HepG2 (cell line): Measurements from ENCODE around the gene GRIN2C. TPM values are rescaled to one million over a fixed set of nuclear protein-coding genes. Genes with fewer than 3 reads are reported as not detected.

ENCODE experiments used
- ATAC-seq: fragments of 200-7000 bp; cut with Tn5 transposase; 3 replicates; pipeline ENCODE4 v1.9.1; 2020; ENCODE audit warnings: mild to moderate bottlenecking, moderate library complexity
- BruUV-seq: library from RNA; stranded (reverse); fragments of 400-500 nt; replicated peaks from 2 replicates; lab custom pipeline; 2021; lab: Mats Ljungman, UMichigan
- CTCF ChIA-PET: fragments of 300-600 bp; formaldehyde crosslinking; extraction: SDS; loops from one replicate; lab custom pipeline; 2021; ENCODE audit warnings: low total read pairs, inconsistent platforms, low intra/inter-chr PET ratio; lab: Yijun Ruan, JAX
- POLR2A ChIA-PET: fragments of 350-600 bp; sonication (Branson Sonifier 250); formaldehyde crosslinking; loops from one replicate; lab custom pipeline; 2020; ENCODE audit warnings: antibody characterized with exemption, inconsistent platforms; lab: Yijun Ruan, JAX
- DNase-seq: peaks from one replicate; pipeline ENCODE4 v3.0.0-alpha.2; 2015; ENCODE audit warnings: low spot score
- FAIRE-seq: peaks from 3 replicates; lab custom pipeline; 2011; peaks lifted over from hg19 to GRCh38; lab: Jason Lieb, UNC
- H2AFZ ChIP-seq: one replicate; pipeline ENCODE4 v1.6.1; 2011; ENCODE audit warnings: low read length, inconsistent platforms
- H3K27ac ChIP-seq: fragments of 300-600 bp; 3 replicates; pipeline ENCODE4 v1.8.0; 2011; ENCODE audit warnings: mixed run types, mild to moderate bottlenecking, mixed read lengths, low read length, inconsistent platforms; ENCODE audit not compliant: insufficient read depth; ENCODE audit errors: extremely low read length
- H3K27me3 ChIP-seq, 2 experiments: fragments of 200-600 bp in 1 of 2; 2 replicates in 1 of 2; 3 replicates in 1 of 2; pipeline versions ENCODE4 v1.6.0 to v1.8.0; 2011; ENCODE audit warnings: low read length in 2 of 2, mild to moderate bottlenecking in 2 of 2, moderate library complexity in 2 of 2, inconsistent platforms in 1 of 2; ENCODE audit not compliant: insufficient read depth in 2 of 2, control insufficient read depth in 1 of 2
- H3K36me3 ChIP-seq, 2 experiments: fragments of 200-600 bp in 1 of 2; replicated peaks in 1 of 2; 2 replicates in 1 of 2; 3 replicates in 1 of 2; pipeline versions ENCODE4 v1.5.1 to v1.8.0; 2011; ENCODE audit warnings: low read length in 2 of 2, inconsistent platforms in 1 of 2; ENCODE audit not compliant: insufficient read depth in 2 of 2, control insufficient read depth in 1 of 2
- H3K4me1 ChIP-seq: 2 replicates; pipeline ENCODE4 v1.5.1; 2012; ENCODE audit warnings: low read length, inconsistent platforms; ENCODE audit not compliant: insufficient read depth
- H3K4me2 ChIP-seq: 2 replicates; pipeline ENCODE4 v1.6.0; 2011; ENCODE audit warnings: low read depth, low read length, inconsistent platforms
- H3K4me3 ChIP-seq, 3 experiments: fragments of 200-600 bp in 1 of 3; sonication (generic), shearing (Covaris generic) in 1 of 3; replicated peaks in 1 of 3; 2 replicates each; pipeline ENCODE4 v1.5.1; 2011 to 2016; ENCODE audit warnings: low read length in 3 of 3, inconsistent platforms in 2 of 3, low read depth in 2 of 3, mild to moderate bottlenecking in 2 of 3, control low read depth in 1 of 3, mixed read lengths in 1 of 3; ENCODE audit not compliant: insufficient read depth in 1 of 3
- H3K79me2 ChIP-seq: one replicate; pipeline ENCODE4 v1.6.1; 2011; ENCODE audit warnings: low read length, inconsistent platforms; ENCODE audit not compliant: insufficient read depth
- H3K9ac ChIP-seq: 2 replicates; pipeline ENCODE4 v1.6.0; 2011; ENCODE audit warnings: mild to moderate bottlenecking, low read depth, low read length, inconsistent platforms; ENCODE audit not compliant: insufficient read depth
- H3K9me3 ChIP-seq: 2 replicates; pipeline ENCODE4 v1.5.1; 2012; ENCODE audit warnings: mild to moderate bottlenecking, low read length
- H4K20me1 ChIP-seq: 2 replicates; pipeline ENCODE4 v1.6.0; 2011; ENCODE audit warnings: inconsistent platforms, mild to moderate bottlenecking, low read length, moderate library complexity; ENCODE audit not compliant: insufficient read depth
- CHD4 ChIP-seq: fragments of 200-600 bp; sonication (generic); IDR thresholded peaks from 2 replicates; pipeline ENCODE4 v1.7.0; 2017; ENCODE audit warnings: mild to moderate bottlenecking, low read length, borderline replicate concordance
- ERF ChIP-seq: IDR thresholded peaks from 2 replicates; pipeline ENCODE4 v1.6.1; 2018; ENCODE audit warnings: missing biosample characterization, missing genetic modification reagents
- ZNF570 ChIP-seq: sonication (generic); formaldehyde crosslinking; IDR thresholded peaks from 2 replicates; pipeline ENCODE4 v1.4.0; 2020; ENCODE audit warnings: mild to moderate bottlenecking, missing genetic modification reagents, borderline replicate concordance
- WGBS: methylation state at CpG from one replicate; pipeline ENCODE4 v1.1.6; 2017; ENCODE audit warnings: low lambda C conversion rate; 5-methylcytosine and 5-hydroxymethylcytosine counted together
- in situ Hi-C: cut with HindIII; loops from 2 replicates; pipeline ENCODE4 v1.10.0; 2017; ENCODE audit warnings: low pct_unique_long_range_greater_than_20kb; ENCODE audit not compliant: extremely low pct_ligation_motif_present
- intact Hi-C: fragments of 100-400 bp; cut with micrococcal nuclease; formaldehyde crosslinking; loops from one replicate; pipeline ENCODE4 v1.10.0; 2022; ENCODE audit not compliant: unreplicated experiment
- polyA plus RNA-seq, 8 experiments: library from polyadenylated mRNA; depleted of rRNA in 3 of 8; stranded (reverse) in 7 of 8; unstranded in 1 of 8; fragments of >200 nt; fragmentation: Illumina TruSeq in 4 of 8; extraction: Trizol in 4 of 8; gene quantifications; 2 replicates each; pipeline versions ENCODE4 v1.2.1 to v1.2.3, GENCODE V29; 2011 to 2016; ENCODE audit warnings: low read depth in 4 of 8, missing spikeins in 1 of 8, mixed read lengths in 1 of 8; ENCODE audit not compliant: insufficient read depth in 1 of 8
- total RNA-seq, 5 experiments: library from RNA; depleted of rRNA; stranded (reverse); fragments of >200 nt; fragmentation: Illumina TruSeq; extraction: Trizol; gene quantifications; 2 replicates each; pipeline ENCODE4 v1.2.3, GENCODE V29; 2016; ENCODE audit warnings: low read depth in 1 of 5
- TF ChIP-seq, protein P1 (sequence below): sonication (generic); formaldehyde crosslinking; IDR thresholded peaks from 2 replicates; pipeline ENCODE4 v1.4.0; 2020; ENCODE audit warnings: missing genetic modification reagents
- TF ChIP-seq, protein P2 (sequence below): sonication (generic); formaldehyde crosslinking; IDR thresholded peaks from 2 replicates; pipeline ENCODE4 v1.4.0; 2020; ENCODE audit warnings: mild to moderate bottlenecking, missing genetic modification reagents
- TF ChIP-seq, protein P3 (sequence below): sonication (generic); formaldehyde crosslinking; conservative IDR thresholded peaks from 2 replicates; pipeline ENCODE4 v1.5.0; 2020; ENCODE audit warnings: missing genetic modification reagents

Gene GRIN2C
- total and polyA plus RNA-seq, 2 of the 13 experiments (the other 11 are each of a cell fraction or from before 2014, with no cell fraction given): 0.03 to 0.11 TPM

DNA sequence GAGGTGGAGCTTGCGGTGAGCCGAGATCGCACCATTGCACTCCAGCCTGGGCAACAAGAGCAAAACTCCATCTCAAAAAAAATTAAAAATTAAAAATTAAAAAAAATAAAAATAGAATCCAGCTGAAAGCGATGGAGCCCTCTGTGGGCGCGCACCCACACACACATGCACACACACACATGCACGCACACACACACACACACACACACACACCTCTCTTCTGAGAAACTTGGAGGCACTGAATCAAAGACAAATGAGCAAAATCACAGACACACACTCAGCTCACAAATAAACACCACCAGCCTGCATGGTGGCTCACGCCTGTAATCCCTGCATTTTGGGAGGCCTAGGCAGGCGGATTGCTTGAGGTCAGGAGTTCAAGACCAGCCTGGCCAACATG is 43.3 kb upstream of the GRIN2C start:
- ATAC-seq (no peak), DNase-seq (no peak), FAIRE-seq (no peak)
- H3K27ac ChIP-seq: no peak overlapping the region
- CTCF ChIA-PET: no interaction called here
- H3K79me2 ChIP-seq: no peaks in the 10 kb centered on the region
- POLR2A ChIA-PET: no interaction called here
- WGBS: 63% methylated on average over 9 of the region's 9 CpGs
- H2AFZ ChIP-seq: no peak overlapping the region
- H3K4me1 ChIP-seq: no peaks in the 10 kb centered on the region
- BruUV-seq: no TSS peak
- in situ Hi-C loops: no loop called here
- H3K9ac ChIP-seq: no peak overlapping the region
- H3K4me2 ChIP-seq: no peak overlapping the region
- H3K4me3 ChIP-seq: no peak overlapping the region
- H4K20me1 ChIP-seq: no peaks in the 10 kb centered on the region
- no peaks in the 10 kb centered on the region for H3K9me3 ChIP-seq
- no peaks in the 10 kb centered on the region for H3K36me3 ChIP-seq
- intact Hi-C loops: no loop called here
- no peak for TF ChIP-seq ZNF570 (CRISPR knock-in tag)
- TF ChIP-seq, protein P1, sequence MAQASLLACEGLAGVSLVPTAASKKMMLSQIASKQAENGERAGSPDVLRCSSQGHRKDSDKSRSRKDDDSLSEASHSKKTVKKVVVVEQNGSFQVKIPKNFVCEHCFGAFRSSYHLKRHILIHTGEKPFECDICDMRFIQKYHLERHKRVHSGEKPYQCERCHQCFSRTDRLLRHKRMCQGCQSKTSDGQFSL (CRISPR knock-in tag): no peak
- no peak for TF ChIP-seq CHD4
- no peak for TF ChIP-seq ERF (CRISPR knock-in tag)
- TF ChIP-seq, protein P2, sequence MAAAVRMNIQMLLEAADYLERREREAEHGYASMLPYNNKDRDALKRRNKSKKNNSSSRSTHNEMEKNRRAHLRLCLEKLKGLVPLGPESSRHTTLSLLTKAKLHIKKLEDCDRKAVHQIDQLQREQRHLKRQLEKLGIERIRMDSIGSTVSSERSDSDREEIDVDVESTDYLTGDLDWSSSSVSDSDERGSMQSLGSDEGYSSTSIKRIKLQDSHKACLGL (CRISPR knock-in tag): no peak
- TF ChIP-seq, protein P3, sequence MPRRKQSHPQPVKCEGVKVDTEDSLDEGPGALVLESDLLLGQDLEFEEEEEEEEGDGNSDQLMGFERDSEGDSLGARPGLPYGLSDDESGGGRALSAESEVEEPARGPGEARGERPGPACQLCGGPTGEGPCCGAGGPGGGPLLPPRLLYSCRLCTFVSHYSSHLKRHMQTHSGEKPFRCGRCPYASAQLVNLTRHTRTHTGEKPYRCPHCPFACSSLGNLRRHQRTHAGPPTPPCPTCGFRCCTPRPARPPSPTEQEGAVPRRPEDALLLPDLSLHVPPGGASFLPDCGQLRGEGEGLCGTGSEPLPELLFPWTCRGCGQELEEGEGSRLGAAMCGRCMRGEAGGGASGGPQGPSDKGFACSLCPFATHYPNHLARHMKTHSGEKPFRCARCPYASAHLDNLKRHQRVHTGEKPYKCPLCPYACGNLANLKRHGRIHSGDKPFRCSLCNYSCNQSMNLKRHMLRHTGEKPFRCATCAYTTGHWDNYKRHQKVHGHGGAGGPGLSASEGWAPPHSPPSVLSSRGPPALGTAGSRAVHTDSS (CRISPR knock-in tag): no peak
- peaks cover 14 to 53% of the 10 kb centered on the region in 2 experiments for H3K27me3 ChIP-seq
